HG03066 (cell line): Measurements from ENCODE around the gene SERP2.

Source experiments
- ATAC-seq: cut with Tn5 transposase; IDR thresholded peaks from one replicate; pipeline ENCODE4 v1.9.1; 2021; ENCODE audit warnings: low read depth; ENCODE audit not compliant: unreplicated experiment

The SERP2 gene

DNA sequence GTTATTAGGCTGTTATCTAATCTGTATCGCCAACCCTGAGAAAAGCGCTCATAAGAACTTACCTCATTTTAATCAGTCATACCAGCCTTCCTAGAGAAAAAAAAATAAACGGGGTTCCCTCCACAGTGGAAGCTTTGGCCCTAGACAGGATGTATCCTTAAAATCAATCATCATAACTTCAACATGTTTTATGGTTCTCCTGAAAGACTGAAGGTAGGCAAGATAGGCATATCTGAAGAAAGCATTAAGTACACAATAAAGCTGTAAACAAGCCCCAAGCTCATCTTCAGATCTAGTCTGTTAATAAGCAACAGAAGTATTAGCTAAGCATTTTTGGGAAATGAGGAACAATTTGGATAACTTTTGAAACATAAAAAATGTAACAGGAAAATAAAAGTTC, 18.7 kb upstream of the SERP2 start:
- ATAC-seq = no peak

DNA sequence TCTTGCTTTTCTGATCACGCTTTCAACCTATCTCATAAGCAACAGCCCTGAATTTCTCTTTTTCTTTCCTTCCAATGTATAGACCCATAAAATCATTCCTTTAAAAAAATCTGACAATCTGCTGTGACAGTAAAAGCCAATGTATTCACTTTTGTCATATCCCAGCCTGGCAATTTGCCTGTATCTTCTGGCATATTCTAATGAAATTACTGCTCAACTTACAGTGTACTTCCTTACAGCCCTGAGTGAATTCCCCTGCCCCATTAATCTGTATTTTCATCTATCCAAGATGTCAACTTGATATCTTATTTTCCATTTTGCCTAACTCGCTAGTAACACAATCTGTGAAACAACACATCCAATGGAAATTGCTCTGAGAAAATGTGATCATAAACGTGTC, 18.0 kb upstream of the SERP2 start:
- no peak for ATAC-seq

DNA sequence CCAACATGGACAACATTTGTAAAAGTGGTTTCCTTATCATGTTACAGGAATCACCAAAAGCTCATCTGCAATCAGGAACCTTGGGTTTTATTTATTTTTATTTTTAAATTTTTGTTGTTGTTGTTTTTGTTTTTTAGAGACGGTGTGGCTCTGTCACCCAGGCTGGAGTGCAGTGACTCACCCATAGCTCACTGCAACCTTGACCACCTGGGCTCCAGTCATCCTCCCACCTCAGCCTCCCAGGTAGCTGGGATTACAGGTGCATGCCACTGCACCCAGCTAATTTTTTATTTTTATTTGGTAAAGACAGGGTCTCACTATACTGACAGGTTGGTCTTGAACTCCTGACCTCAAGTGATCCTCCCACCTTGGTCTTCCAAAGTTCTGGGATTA, 13.6 kb upstream of the SERP2 start:
- no peak for ATAC-seq

DNA sequence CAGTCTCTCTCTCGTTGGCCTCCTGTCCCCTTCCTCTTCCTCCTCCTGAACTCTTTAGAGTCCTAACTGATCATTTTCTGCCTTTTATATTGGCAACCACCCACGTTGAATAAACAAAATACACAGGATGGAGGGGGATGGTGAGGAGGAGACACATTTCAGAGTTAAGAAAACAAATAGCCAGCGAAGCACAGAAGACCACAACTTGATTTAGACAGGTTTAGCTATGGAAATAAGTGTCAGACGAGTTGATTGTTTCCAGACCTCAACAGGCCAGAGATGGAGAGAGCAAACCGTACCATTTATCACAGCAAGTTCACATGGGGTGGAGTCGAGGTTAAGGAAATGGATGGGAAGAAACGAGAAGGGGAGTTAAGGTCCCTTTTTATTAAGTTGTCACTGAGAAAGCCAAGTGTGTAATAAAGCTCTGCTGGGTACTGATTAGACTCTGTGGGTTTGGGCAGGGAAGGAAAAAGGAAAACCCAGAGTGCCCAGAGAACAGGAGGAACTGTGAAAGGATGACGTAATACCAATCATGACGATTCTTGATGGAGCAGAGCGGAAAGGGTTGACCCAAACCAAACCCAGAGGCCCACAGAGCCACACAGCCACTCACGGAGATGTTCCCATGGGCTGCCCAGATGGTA, 11.1 kb upstream of the SERP2 start:
- ATAC-seq = no peak

DNA sequence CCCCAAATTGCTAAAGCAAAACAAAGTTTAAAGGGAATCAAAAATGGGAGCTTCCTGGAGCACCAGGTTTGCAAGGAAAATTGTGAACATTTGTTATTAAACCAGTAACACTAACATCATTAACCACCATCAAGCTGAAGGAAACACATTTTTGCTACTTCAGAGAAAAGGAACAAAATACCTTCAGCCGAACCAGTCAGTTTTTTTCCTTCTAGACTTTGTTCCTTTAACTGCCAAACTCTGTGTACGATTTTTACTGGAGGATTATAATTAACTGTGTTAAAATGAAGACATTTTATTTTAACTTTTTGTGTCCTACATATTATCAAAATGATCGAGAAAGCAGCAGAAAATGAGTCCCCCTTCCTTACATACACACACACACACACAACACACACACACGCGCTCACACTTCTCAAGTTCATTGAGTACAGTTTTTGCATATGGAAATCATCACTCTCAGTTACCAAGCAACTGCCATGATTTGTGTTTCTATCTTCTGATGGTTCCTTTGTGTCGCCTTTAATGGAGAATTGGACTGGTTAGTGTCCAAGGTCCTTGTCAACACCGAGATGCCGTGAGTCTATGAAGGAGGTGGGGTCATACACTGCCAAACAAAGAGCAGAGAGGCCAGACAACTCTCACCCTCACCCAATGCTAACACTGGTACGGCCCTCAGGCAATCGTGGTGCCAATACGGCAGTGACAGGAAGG, 9.8 kb upstream of the SERP2 start:
- no peak for ATAC-seq

DNA sequence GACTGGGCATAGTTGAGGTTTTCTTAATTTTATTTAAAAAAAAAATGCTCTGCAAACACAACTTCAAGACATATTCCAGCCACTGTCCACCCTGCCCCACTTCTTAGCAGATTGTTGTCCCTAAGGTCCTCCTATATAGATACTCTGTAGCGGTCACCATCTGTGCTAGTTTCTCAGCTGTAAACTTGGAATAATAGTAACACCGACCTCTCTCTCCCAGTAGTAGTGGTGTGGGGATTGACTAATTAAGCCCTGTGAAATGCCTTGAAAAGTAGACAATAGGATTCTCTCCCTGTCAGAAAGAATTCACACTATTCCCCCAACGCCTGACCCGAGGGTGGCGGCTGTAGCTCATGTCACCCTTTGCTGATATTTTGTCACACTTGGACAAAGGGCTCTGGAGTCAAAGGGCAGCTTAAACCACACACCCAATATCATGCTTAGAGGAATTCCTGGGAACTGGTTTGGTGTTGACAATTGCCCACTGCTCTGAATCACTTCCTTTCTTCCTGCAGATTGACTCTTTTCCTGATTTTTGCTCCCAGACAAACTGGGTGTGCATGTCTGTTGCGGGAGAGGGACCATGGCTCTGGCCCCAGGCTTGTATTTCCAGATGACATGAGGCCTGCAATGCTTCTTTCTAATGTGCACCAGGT, 9.2 kb upstream of the SERP2 start:
- no peak for ATAC-seq

DNA sequence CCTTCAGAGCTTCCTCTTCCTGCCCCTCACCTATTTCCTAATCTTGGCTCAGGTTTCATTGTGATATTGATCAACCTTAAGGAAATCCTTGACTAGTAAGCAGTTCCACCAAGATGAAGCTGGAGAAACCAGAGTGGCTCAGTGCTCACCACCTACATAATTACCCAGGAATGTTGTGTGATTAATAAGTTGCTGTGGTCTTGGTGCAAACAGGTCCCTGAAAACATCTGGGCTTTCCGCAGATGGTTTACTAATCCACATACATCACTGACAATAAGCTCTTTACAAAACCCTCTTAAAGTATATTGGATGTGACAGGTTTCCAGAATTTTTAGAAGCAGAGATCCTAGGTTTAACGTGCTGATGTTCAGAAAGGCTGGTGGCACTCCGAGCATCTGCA, 8.6 kb upstream of the SERP2 start:
- ATAC-seq = no peak

DNA sequence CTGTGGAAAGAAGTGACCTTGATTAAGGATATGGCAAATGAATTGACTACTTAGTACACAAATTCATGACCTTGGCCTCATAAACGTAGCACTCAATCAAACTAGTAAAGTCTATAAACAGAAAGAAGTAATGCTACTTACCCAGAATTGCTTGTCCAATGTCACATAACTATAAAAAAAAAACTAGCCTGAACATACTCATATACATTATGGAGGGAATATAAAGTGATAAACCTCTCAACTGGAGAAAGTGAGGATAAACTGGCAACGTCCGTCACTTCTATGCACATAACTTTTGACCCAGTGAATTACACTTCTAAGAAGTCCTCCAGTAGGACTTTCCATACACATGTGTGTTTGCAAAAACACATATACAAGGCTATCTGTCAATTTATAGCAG, 7.7 kb upstream of the SERP2 start:
- no peak for ATAC-seq

DNA sequence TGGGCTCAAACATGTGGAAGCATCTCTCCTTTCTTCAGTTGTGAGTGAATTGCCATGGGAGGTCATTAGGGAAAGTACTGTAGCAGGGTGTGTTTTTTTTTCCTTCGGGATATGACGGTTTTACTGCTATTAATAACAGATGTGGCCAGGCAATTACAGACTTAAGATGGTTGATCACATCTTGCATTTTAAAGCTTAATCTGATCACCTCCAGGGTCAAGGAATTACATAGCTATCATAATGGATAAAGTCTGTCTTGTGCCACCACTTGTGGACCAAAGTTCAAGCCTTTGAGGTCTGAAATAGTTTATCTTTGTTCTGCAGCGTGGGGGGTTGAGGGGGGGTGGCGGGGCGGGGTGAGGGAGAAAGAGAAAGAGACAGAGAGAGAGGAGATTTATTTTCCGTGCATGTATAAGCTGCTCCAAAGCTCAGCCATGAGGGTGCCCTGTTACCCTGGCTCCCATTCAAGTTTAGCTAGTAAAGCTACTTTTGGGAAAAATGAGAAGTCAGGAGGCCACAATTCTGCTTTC, 5.5 kb upstream of the SERP2 start:
- ATAC-seq = no peak

DNA sequence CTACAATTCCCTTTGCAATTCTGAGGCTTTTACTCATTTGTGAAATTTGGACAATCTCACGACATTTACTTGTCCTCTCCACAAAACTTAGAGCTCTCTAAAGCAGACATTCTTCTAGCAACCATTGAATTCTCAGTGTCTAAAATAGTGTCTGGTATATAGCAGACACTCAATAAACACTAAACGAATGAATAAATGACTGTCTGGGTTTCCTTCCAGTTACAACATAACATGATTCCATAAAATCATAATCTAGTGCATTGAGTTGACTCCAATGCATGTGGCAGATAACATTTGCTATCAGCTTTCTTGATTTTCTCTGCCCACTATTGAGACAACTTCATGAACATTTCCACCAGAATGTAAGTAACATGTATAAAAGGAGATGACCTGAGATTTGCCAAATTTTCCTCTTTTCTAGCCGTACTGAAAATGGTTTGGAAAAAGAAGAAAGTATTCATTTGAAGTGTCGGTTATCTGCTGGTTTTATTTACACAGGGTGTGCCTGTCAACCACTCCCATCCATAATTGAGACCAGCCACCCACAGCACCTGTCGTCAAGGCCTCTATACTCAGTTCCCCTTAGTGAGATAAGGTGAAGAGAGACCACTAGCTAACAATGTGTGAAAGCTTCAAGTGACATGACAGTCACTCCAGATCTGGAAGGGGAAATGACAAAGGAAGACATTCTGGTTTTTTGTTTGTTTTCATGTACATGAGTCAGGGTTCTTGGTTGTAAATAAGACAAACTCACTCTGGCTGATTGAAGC, 4.8 kb upstream of the SERP2 start:
- ATAC-seq = no peak

DNA sequence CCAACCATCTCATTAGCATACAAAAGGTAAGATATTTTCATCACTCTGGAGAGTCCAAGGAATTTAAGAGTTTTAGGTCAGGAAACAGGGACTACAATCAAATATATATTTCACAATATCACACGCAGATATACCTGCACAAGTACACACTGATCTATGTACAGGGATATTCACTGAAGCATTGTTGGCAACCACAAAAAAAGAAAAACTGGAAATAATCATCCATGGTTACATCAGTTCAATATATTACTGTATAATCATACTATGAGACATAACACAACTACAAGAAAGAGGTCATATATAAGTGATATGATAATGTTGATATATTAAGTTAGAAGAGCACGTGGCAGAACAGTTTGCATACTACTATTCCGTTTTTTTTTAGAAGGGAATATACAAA, 2.2 kb upstream of the SERP2 start:
- no peak for ATAC-seq

DNA sequence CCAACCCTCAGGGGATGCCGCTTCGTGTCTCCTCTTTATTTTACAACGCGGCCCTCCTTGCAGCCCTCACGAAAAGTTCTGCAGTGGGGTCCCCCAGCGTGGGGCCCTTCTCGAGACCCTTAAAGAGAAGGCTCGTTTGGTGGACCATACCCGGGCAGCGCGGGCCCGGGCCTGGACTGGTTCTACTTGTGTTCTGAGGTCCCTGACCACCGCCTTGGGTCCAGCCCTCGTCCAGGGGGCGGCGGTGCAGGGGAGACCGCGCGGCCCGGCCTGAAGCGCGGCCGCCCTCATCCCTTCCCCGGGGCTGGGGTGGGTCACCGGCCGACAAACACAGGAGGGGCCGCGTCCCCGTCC, 400 bp upstream of the SERP2 start:
- ATAC-seq = no peak

DNA sequence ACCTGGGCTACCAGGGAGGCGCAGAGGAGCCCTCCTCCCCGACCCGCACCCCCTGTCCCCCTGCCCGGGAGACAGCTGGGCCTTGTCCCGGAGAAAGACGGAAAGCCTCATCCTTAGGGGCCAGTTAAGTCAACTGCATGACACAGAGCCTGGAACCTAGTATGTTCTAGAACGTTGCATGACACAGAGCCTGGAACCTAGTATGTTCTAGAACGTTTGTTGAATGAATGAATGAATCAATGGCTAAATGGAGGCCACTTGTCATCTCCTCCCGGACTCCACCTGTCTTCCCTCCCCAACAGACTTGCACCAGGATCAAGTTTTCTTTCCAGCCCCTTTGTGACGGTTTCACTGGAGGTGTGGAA, 706 bp downstream of the SERP2 start:
- no peak for ATAC-seq

DNA sequence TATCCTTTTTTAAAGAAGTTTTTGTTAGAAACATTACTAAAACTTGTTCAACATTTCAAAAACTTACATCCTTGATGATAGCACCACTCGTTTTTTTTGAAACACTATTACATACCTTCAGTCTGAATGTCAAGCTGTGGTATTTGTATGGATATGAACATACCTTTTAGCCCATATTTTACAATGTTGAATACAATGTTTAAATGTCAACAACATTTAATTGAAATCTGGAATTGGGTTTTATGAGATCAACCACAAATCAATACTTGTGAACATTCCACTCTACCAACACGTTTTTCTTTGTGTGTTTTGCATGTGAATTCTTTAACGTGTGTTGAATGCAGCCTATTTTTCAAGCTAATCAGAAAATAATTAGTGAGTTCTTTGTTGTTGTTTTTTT, 4.7 kb downstream of the SERP2 start:
- ATAC-seq = no peak

DNA sequence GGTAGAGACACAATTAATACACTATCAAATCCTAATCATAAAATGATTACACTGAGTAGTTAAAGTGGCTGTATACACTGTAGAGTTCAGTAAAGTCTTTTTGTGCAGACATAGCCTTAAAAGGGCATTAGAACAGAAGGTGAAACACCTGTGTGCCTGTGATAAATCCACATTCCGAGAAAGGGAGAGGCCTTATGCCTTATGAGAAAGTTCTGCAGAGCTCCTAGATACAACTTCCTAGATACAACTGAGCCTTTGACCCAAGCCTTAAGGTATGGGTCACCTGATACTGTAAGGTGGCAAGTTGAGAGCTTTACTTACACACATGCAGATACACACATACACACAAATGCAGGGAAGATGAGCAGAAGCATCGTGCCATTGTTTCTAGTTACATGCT, 6.3 kb downstream of the SERP2 start:
- ATAC-seq = no peak

DNA sequence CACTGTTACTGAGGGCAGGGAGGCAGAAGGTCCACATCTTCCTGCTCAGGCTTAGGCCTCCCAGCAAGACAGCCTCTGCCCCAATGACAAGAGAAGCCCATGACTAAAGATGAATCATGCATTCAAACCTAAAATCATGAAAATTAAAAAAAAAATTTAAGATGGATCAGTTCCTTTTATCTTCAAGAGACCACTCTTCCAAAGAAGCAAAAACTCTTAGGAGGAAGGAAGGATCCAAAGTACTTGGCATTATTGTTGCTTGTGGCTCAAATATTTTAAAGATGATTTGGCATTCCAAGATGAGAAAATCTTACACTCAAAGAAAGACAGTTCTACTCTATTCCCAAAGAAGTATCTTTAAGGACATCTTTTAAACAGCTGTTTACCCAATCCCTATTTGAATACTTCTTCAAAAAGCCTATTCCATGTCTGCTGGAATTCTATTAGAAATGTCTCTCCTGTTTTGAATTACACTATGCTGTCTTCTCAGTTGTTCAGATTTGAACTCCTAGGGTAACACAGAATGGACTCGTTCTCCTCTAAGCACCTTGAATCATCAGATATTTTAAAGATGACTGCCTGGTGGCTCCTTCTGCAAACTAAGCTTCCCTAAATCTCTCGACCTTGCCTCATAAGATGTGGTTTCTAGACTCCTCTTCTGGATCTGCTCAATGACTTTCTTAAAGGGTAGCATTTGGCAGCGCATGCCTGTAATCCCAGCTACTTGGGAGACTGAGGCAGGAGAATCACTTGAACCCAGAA, 7.0 kb downstream of the SERP2 start:
- ATAC-seq = no peak

DNA sequence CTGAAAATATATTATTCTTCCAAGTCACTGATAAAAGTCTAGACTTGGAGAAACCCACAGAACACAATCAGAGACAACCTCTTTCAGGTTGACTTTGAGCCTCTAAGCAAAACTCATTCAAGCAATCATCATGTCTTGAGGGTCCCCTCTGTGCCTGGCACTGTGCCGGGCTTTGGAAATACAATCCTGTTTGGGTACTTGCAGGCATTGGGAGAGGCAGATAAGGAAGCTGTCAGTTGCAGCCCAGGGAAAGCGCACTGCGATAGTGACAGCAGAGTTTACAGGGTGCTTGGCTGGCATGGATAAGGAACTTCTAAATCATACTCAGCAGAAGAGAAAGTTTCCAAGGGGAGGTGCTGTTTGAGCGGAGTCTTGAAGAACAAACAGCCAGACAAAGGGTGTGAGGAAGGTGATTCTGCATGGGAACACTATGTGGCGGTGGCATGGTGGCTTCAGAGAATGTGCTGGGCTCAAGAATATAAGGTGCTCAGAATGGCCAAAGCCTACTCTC, 9.1 kb downstream of the SERP2 start:
- ATAC-seq = no peak

DNA sequence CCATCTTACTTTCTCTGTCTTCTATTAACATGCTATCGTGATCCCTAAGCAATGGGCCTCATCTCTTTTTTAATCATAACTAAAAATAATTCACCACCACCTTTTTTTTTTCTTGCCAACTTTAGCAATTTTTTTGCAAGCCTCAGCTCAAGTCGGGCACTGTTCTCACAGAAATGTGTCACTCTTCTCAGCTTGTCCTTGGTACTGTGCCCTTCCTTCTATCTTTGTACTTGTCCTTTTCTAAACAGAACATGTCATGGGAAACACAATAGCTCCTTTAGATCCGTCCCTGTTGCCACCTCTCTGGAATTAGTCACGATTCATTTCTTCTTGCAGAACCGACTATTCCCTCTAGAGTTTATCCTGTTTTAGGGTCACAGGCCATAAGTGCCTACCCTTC, 10.3 kb downstream of the SERP2 start:
- ATAC-seq = no peak

DNA sequence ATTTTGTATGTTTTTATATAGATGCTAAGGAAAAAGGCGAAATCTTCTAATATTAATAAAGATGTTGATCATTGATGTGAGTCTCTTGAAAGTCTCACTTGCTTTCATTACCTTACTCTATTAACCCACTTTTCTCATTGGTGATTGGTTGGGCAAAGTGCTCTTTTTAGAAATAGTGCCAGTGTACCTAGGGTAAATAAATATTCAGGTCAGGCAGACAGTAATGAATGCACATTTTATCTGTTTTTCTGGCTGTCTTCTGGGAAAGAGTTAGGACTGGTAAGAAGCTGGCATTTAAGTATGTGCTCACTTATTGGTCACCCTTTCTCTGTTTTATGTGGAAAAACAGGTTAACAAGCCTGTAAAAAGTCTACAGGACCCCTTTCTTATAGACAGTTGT, 11.2 kb downstream of the SERP2 start:
- ATAC-seq = no peak

DNA sequence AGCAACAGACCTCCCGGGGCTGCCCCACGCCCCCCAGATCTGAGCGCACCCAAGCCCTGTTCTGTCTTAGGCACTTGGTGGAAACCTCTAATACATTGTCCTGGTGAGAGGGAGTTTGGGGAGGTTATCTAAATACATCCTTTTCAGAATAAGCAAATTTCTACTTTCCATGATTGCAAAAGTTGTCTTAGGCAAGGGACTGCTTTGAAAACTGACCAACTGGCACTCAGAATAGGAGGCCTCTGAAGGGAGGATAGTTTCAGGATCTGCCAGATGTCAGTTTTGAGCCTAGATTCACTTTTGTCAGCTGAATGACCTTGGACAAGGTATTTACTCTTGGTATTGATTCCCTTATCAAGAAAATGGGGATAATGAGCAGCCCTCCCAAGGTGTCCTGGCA, 11.8 kb downstream of the SERP2 start:
- ATAC-seq = no peak
